C4-2B (cell line): ENCODE results near the gene NBDY.
"Not testable (repeated sequence)": the region's sequence is repeated elsewhere in the genome, so short reads cannot be mapped to it uniquely, and the experiment has no call there.

ENCODE experiments used
- ZFX ChIP-seq: fragments of 450-650 bp; IDR thresholded peaks from 2 replicates; pipeline ENCODE4 v1.6.1; 2017
- TF ChIP-seq, protein P1 (sequence below): fragments of 450-650 bp; conservative IDR thresholded peaks from 2 replicates; pipeline ENCODE4 v1.5.1; 2017; ENCODE audit warnings: mild to moderate bottlenecking

DNA sequence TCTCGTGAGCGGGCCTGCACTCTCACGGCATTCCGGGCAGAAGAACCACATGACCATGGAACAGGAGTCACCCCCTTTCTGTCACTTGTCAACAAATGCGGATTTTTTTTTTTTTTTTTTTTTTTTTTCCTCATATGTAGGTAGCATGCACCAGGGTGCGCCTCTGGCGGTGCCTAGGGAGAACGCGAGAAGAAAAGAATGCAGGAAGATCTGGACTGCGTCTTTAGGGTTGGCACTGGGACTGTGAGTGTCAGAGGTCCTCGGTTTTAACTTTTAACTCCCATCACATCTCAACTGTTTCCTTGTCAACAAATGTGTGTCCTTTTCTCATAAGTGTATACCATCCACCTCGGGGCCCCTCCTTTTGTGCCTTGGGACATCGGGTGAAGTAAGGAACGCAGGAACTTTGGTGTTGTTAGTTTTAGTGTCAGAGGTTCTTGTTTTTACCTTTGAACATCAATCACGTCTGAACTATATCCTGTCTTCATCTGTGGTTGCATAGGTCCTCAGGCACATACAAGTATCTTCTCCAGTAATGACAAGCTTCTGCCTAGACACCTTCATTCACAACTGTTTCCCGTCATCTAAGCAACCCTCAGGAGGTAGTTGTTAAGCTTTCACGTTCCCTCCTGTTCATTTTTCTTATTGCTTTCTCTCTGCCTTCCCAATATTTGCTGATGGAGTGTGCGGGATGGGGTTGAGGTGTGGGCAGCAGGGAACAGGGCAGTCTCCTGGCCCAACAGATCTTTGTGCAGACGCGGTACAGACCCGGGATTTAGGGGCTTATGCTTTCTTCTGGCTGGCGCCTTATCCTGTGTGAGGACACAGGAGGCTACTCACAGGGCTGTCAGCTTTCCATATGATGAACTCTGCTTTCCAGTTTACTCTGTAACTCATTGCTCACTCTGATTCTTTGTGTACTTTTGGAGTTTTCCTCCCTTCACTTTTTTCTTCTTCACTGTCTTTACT lies 51.9 kb downstream of the NBDY start:
- TF ChIP-seq, protein P1, sequence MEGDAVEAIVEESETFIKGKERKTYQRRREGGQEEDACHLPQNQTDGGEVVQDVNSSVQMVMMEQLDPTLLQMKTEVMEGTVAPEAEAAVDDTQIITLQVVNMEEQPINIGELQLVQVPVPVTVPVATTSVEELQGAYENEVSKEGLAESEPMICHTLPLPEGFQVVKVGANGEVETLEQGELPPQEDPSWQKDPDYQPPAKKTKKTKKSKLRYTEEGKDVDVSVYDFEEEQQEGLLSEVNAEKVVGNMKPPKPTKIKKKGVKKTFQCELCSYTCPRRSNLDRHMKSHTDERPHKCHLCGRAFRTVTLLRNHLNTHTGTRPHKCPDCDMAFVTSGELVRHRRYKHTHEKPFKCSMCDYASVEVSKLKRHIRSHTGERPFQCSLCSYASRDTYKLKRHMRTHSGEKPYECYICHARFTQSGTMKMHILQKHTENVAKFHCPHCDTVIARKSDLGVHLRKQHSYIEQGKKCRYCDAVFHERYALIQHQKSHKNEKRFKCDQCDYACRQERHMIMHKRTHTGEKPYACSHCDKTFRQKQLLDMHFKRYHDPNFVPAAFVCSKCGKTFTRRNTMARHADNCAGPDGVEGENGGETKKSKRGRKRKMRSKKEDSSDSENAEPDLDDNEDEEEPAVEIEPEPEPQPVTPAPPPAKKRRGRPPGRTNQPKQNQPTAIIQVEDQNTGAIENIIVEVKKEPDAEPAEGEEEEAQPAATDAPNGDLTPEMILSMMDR = not testable (repeated sequence)
- TF ChIP-seq ZFX = not testable (repeated sequence)
